NCI-H526 treated with DMSO at 0.1 percent for 48 hours (cell line): ENCODE measurements around the gene PRSS38.

Experiments
- DNase-seq: peaks from one replicate; lab custom pipeline; 2025; lab: John Stamatoyannopoulos, UW

PRSS38 gene

GRCh38 chr1:227815468-227816409 is at the start of gene PRSS38:
Gene PRSS38, plus strand, starts transcription at chr1:227815675. Its CDS starts 42 bp downstream, at chr1:227815717.
- DNase-seq = no peak

GRCh38 chr1:227766015-227766634 is 49.4 kb upstream of the PRSS38 start:
- no peak for DNase-seq

DNA sequence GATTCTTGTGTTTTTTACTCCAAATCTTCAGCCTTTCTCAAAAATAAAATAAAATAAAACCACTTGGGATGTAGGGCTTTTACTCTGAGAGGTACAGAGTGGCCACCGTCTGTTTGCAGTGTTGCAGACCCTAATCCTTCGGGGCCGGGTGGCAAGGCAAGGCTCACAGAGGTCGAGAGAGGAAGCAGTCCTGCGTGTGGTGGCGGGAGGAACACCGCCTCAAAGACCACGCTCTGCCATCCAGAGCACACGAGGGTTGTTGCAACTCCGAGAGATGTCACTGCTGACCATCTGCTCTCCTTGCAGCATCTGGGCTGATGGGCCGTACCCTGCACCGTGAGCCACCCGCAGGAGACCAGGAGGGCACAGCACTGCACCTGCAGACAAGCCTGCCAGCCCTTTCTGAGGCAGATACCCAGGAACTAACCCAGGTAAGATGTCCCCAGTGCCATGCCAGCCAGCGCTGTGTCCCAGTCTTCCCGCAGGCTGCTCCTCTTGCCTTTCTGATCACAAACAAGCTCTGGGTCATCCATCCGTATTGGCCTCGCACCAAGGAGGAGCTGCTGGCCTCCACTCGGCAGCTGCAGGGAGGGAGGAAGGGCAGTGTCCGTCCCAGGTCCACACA is 48.7 kb upstream of the PRSS38 start:
- DNase-seq = no peak

GRCh38 chr1:227767401-227768124 is 47.9 kb upstream of the PRSS38 start:
- no peak for DNase-seq

DNA sequence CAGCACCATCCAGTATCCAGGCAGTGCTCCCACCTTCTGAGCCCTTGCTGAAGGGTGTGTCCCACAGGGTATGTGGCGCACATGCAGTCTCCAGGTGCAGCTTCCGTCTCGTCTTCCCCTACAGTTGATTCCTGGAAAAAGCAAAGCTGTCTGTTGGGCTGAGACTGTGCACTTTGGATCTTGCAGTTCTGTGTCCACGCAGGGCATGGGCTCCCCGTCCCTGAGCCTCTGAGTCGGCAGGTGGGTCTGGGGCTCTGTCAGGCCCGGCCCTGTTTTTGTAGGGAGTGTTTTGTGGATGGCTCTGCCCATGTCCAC is 47.4 kb upstream of the PRSS38 start:
- no peak for DNase-seq

GRCh38 chr1:227768640-227769039 is 46.8 kb upstream of the PRSS38 start:
- no peak for DNase-seq

DNA sequence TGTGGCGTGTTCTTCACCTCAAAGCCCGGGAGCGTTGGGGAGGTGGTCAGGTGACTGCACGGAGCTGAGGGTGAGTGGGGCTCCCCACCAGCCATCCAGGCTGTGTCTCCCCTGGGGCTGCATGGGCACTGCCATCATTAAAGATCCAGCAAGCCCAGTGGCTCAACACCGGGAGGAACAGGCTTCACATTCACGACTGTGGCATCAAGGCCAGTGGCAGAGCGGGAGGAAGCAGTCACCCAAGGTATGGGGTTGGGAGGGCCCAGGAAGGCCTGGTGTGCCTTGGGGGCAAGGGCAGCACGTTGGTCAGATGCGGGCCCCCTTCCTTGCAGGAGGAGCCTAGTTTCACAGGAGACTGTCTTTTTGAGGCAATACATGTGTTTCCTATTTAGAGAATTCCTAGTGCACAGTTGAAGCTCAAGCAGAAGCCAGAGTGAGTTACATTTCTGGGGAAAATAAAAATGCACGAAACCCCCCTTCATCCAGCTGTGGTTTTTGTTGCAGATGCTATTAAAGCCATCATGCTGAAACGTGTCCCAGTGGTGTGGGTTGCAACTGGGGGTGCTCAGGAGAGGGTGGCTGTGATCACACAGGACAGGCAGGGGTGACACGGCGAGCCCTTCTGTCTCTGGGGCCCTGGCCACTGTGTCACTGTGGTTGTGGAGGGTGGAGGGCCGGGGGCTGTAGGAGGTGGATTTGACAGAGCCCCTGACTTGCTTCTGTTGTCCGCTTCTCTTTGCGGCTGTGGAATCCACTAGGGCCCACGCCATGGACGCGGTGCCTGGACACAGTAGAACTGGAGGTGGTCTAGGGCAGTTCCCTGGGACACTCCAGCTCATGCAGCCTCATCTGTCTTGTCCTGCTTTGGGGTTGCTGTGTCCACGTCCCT is 46.2 kb upstream of the PRSS38 start:
- DNase-seq = no peak

DNA sequence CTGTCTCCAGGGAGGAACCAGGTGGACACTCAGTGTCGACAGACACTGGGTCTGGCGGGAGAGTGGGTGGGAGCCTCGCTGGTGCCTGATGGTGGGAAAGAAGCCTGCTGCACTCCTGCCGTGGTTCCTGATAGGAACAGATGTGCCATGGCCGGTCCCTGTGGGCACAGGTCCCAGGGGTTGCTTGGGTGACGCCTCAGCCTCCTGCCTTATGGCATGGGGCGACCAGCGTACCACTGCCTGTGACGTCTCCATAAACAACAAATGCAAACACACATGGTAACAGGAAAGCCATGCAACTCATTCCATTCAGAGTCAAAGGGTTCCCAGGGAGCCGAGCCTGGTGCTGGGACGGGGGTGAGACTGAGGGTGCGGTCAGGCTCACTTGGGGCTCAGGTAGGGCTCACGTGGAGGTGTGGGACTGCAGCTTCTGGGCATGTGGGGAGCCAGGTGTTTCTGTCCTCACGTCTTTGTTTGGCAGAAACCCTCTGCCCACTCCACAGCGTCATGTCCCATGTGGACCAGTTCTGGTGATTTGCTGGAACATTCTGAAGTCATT is 45.5 kb upstream of the PRSS38 start:
- DNase-seq = no peak

DNA sequence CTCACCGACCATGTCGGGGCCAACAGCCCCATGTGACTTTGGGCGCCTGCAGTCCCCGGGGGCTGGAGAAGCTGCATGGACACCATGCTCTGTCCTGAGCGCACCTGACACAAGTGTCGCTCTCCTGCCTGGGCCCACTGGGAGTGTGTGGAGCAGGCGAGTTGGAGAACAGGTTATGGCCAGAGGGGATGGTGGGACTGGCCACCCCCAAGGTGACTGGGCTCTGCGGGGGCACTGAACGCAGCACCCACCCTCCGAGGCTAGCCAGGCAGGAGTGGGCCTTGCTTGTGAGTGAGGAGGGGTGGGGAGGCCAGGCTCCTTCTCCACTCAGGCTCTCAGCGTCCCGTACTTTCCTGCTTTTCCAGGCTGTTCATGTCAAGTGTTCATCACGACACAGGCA is 44.7 kb upstream of the PRSS38 start:
- no peak for DNase-seq

DNA sequence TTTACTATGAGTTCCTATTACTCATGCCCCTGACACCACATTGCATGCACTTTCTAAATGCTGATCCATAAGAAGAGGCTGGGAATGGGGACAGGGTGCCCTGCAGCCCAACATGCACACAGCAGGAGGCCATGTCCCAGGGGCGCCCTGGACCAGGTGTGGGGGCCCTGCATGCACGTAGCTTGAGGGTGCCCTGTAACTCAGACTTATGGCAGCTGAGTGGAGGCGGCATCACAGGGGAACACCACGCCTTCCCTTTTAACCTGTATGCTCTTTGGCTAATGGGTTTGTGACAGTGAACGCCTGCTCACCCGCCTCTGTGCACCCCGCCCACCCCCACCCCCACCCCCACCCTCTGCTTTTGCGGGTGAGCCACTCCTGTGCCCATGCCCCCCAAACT is 44.1 kb upstream of the PRSS38 start:
- no peak for DNase-seq

DNA sequence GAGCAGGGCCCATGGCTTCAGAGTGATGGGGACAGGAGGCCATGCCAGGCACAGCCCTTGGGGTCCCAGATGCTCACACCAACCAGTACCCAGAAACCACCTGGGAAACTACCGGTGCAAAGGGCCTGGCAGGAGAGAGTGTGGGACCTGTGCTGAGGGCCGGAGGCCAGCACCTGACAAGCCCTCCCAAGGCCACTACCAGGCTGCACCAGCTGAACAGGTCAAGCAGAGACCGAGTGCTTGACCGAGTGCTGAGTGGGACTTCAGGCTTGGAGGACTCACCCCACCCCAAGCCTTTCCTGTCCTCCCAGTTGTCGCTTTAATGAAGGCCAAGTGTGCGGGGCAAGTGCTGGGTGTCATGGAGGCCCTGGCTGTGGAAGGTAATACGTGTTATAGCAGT is 43.7 kb upstream of the PRSS38 start:
- no peak for DNase-seq

DNA sequence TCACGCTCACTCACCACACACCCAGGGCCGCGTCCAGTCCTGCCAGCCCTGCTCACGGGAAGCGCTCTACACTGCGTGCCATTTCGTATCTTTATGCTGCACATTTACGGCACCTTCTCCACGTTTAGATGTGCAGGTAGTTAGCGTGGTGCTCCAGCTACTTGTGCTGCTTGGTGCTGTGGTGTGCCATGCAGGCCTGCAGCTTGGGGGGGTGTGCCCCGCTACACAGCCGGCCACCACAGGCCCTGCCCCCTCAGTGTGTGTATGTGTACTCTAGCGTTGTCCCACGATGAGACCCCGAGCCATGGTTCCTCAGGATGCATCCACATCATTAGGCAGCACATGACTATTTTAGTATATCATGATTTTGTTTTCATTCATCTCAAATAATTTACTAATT is 41.9 kb upstream of the PRSS38 start:
- DNase-seq = no peak

DNA sequence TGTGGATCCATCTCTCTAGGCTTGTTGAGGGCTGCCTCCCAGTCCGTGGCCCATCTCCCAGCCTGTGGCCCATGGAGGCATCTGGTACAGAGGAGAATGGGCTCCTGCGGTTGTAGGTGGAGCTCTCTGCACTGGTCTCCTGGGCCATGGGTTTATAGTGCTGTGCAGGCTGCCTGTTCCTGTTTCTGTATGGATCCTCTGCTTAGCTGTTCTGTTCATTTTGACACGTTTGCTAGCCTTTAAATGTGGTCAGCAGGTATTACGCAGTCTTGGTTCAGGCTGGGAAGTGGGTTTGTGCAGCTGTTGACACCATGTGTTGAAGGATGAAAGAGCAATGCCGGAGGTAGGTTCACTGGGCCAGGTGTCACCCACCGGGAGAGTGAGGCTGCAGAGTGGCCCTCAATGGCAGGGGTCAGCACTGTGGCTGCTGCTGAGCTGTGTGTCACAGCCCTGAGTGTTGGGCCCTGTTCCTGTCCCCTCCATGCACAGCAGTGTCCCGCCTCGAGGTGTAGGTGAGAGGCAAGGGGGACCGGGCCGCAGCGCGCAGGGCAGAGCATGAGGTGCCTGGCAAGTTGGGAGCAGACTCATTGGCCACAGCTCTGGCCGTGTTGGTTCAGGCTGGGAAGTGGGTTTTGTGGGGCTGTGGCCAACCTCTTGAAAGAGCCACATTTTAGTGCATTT is 41.3 kb upstream of the PRSS38 start:
- DNase-seq = no peak

DNA sequence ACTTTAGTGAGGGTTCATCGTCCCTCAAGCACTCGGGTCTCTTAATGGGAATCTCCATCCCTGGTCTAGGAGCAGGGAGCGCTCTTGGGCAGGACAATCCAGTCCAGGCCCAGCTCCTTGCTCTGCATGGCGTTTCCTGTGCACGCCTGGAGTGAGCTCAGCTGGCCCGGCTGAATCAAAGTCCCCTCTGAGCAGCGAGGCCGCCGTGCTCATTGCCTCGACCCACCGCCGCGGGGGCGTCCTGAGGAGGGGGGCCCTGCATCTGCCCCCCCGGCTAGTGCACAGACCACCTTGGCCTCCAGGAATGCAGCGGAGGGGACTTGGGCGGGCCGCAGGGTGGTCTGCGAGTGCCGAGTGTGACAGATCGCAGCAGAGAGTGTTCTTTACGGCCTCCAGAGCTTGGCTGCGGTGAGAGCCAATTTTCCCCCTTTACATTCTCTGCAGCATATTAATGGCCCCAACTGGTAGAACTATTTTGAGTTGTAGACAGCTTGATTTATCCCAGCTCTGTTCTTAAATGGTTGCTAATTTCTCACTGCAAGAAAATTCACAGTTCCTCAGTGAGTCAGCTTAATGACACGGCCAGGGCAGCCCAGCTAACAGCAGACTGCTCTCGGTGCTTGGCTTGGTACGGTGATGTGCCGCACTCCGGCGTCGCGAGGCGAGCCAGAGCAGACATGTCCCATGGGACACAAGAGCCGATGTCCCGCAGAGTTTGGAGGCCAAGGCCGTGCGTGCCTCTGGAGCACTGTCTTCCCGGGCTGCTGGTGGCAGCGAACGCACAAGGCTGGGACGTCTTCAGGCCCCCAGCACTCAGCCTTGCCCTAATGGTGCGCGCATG is 40.4 kb upstream of the PRSS38 start:
- no peak for DNase-seq

DNA sequence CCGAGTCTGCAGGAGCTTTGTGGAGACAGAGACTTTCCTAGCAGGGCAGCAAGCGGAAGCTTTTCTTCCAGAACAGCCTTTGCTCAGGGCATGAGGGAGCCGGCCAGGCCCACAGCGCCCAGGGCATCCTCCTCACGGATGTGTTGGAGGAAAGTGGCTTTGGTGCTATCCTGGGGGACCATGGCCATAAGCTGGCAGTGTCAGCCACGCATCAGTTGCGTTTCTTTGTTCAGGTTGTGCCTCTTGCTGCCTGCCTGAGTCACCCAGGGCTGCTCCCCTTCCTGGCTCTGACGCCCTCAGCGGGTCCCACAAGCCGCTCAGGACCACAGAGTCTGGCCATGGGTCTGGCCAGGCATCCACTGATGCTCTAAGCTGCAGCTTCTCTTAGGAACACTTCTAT is 39.6 kb upstream of the PRSS38 start:
- DNase-seq = no peak

DNA sequence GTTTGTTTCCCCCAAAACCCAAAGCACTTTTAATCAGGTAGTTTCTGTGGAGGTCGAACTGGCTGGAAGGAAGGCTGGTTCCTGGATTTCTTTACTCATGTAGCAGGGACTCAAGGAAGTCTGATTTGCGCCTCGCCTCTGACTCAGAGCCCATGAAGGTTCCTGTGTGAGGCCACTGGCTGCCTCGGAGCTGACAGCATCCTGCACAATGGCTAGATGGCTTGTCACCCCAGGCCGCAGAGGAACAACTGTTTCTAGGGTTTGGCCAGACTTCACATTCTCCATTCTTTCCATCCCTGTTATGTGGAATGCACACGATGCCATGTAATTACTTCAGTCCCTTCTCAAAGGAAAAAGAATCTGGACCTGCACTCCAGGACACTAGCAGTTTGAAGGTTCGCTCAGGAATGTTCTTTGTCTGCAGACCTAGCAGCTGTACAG is 39.1 kb upstream of the PRSS38 start:
- no peak for DNase-seq

GRCh38 chr1:227777156-227777555 is 38.3 kb upstream of the PRSS38 start:
- DNase-seq = no peak

- no peak for DNase-seq
These were observed 37.8 kb upstream of the PRSS38 start for GRCh38 chr1:227777646-227778045.

GRCh38 chr1:227778401-227778947 is 37.0 kb upstream of the PRSS38 start:
- DNase-seq = no peak
